Body of pancreas (tissue), 4 donors: ENCODE results near the gene LIMS1. TPM values are rescaled to one million over a fixed set of nuclear protein-coding genes. Genes with fewer than 3 reads are reported as not detected.

ENCODE experiments used
- ATAC-seq: fragments of 150-250 bp; one replicate; pipeline ENCODE4 v1.9.1; 2016
- DNase-seq, 4 donors: peaks; one replicate each; pipeline ENCODE4 v3.0.0-alpha.2; 2019
- H3K27ac ChIP-seq, 4 donors: fragments of 200-600 bp; sonication (generic); 1 replicate in 3 of 4; 2 replicates in 1 of 4; pipeline versions ENCODE4 v1.5.1 to v1.6.1; 2016 to 2019; ENCODE audit warnings: mild to moderate bottlenecking in 1 of 4, mixed read lengths in 1 of 4, moderate library complexity in 1 of 4
- H3K27me3 ChIP-seq, 2 donors: fragments of 200-600 bp; sonication (generic); one replicate each; pipeline ENCODE4 v1.6.0; 2016; ENCODE audit warnings: mild to moderate bottlenecking in 1 of 2
- H3K36me3 ChIP-seq, 2 donors: fragments of 200-600 bp; sonication (generic); replicated peaks in 1 of 2; 2 replicates each; pipeline ENCODE4 v1.5.1; 2016; ENCODE audit warnings: low read depth in 2 of 2; ENCODE audit not compliant: insufficient read depth in 1 of 2
- H3K4me1 ChIP-seq: fragments of 200-600 bp; sonication (generic); one replicate; pipeline ENCODE4 v1.6.0; 2016
- H3K4me3 ChIP-seq, 2 donors: fragments of 200-600 bp; sonication (generic); 1 replicate in 1 of 2; 2 replicates in 1 of 2; pipeline ENCODE4 v1.5.1; 2016 to 2019
- H3K9me3 ChIP-seq, 3 donors: fragments of 200-600 bp; sonication (generic); 1 replicate in 2 of 3; 2 replicates in 1 of 3; pipeline ENCODE4 v1.5.1; 2016
- CTCF ChIP-seq, 7 experiments: fragments of 450-650 bp in 4 of 7; fragments of 200-600 bp in 3 of 7; sonication (generic) in 3 of 7; IDR thresholded peaks; one replicate each; pipeline ENCODE4 v1.5.1; 2016 to 2019; ENCODE audit warnings: antibody characterized with exemption in 7 of 7
- POLR2A ChIP-seq, 3 donors: fragments of 450-650 bp; IDR thresholded peaks; one replicate each; pipeline ENCODE4 v1.6.1; 2016; ENCODE audit warnings: antibody characterized with exemption in 3 of 3, mild to moderate bottlenecking in 2 of 3
- WGBS, 2 donors: methylation state at CpG; one replicate each; pipeline ENCODE4 v1.1.5; 2017; 5-methylcytosine and 5-hydroxymethylcytosine counted together
- intact Hi-C: fragments of 100-400 bp; cut with DNase I; formaldehyde crosslinking; loops from one replicate; pipeline ENCODE4 v1.15.1; 2023
- total RNA-seq, 2 donors: library from RNA; depleted of rRNA; stranded (reverse); fragments of >200 nt; gene quantifications; one replicate each; pipeline ENCODE4 v1.1.0, GENCODE V29; 2016

LIMS1 gene
- total RNA-seq, 2 donors from 2014 or later: 19.1 to 28.3 TPM

DNA sequence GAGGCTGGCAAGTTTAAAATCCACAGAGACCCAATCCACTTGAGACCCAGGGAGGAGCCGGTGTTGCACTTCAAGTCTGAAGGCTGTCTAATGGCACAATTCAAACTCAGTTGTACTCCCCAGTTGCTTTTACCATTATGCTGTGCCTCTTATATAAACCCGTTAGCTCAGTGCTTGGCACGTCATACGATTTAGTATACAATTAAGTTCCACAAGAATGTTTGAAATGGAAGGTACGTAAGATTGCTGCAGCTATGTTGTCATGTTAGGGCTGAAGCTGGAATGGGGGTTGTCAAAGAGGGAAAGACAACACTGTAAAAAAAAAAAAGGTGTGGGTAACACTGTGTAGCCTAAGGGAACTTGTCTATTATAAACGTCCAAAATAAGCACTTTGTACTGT is 30.2 kb downstream of the LIMS1 start:
- ATAC-seq (no peak), DNase-seq (no peak)
- intact Hi-C loops: no loop called here
- no peak overlapping the region for H3K27ac ChIP-seq
- no peaks in the 10 kb centered on the region for H3K36me3 ChIP-seq
- H3K4me3 ChIP-seq: no peak overlapping the region
- no peaks in the 10 kb centered on the region for H3K9me3 ChIP-seq
- H3K4me1 ChIP-seq: peaks cover 32% of the 10 kb centered on the region
- TF ChIP-seq POLR2A (IDR thresholded peaks at IDR 0.05) (no peak), CTCF (IDR thresholded peaks at IDR 0.05) (no peak)
- H3K27me3 ChIP-seq: no peaks in the 10 kb centered on the region
- 46 to 59% methylated on average over 6 of the region's 6 CpGs for WGBS, 2 donors

DNA sequence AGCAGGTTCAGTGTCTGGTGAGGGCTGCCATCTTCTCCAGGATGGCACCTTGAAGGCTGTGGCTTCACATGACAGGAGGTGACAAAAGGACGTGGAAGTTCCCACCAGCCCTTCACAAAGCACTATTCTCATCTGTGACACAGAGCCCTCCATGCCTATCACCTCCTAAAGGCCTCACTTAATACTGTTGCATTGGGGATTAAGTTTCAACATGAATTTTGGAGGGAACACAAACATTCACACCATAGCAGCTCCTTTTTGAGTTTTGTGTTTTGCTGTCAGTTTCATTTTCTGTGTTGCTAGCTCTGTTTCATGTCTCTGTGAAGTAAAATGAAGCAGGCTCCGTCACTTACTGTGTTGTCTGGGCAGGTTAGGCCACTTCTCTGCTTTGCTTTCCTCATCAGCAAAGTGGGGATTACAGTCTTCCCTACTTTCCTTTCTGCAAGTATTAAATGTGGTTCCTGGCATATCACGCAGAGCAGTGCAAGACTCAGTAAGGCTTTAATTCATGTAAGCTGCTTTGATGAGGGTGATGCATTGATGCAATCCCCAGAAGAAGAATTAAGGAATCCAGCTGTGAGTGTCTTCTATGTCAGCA is 31.6 kb downstream of the LIMS1 start:
- TF ChIP-seq POLR2A (IDR thresholded peaks at IDR 0.05) (no peak), CTCF (IDR thresholded peaks at IDR 0.05) (no peak)
- H3K4me3 ChIP-seq: no peak overlapping the region
- intact Hi-C loops: no loop called here
- DNase-seq (no peak), ATAC-seq (no peak)
- peaks cover 26% of the 10 kb centered on the region for H3K4me1 ChIP-seq
- no peaks in the 10 kb centered on the region for H3K27me3 ChIP-seq
- H3K9me3 ChIP-seq: no peaks in the 10 kb centered on the region
- no peaks in the 10 kb centered on the region for H3K36me3 ChIP-seq
- no peak overlapping the region for H3K27ac ChIP-seq
- 88 to 89% methylated on average over 3 of the region's 3 CpGs for WGBS, 2 donors

DNA sequence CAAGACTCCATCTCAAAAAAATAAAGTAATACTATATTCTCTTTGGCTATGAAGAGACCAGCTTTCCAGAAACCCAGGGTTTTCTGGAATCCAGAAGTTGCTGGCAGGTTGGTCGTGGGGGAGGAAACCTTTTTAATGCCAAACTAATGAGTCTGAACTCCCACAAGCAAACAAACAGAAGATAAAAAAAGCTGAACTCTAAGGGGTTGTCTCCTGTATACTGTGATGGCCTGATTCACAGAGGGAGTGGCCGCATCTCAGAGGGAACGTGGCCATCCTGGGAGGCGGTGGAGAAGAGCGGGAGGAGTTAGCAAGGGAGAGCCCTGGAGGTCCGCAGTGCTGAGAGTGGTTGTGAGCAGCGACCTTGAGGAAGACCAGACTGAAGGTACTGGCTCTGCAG is 36.1 kb downstream of the LIMS1 start:
- Histone ChIP-seq H3K27ac (no peak overlapping the region), H3K4me3 (no peak overlapping the region), H3K27me3 (no peaks in the 10 kb centered on the region), H3K36me3 (no peaks in the 10 kb centered on the region), H3K4me1 (peaks cover 29% of the 10 kb centered on the region), H3K9me3 (no peaks in the 10 kb centered on the region)
- intact Hi-C loops: no loop called here
- whole genome bisulfite sequencing, 2 donors: 81 to 83% methylated on average over 7 of the region's 7 CpGs
- ATAC-seq: no peak
- DNase-seq: no peak
- TF ChIP-seq POLR2A (IDR thresholded peaks at IDR 0.05): no peak
- TF ChIP-seq CTCF (IDR thresholded peaks at IDR 0.05): no peak

DNA sequence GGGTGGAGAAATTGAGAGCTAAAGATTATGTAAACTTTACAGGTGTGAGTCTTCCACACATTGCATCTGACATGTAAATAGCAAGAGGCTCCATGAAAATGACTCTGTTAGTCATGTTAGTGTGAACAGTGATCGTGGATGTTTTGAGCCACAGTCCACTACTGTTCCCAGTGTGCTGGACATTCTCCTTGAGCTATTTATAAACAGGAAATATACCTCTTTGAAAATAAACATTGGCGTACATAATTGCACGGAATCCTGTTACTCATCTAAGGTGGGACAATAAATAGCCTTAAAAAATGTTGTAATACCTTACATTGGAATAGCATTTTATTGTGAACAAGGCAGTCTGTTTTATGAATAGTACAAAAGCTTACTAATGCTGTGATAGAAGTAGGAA is 37.0 kb downstream of the LIMS1 start:
- H3K36me3 ChIP-seq: no peaks in the 10 kb centered on the region
- no peaks in the 10 kb centered on the region for H3K27me3 ChIP-seq
- WGBS, 2 donors: 57 to 73% methylated on average over 3 of the region's 3 CpGs
- intact Hi-C loops: no loop called here
- ATAC-seq (no peak), DNase-seq (no peak)
- no peak overlapping the region for H3K4me3 ChIP-seq
- no peak for TF ChIP-seq CTCF (IDR thresholded peaks at IDR 0.05)
- TF ChIP-seq POLR2A (IDR thresholded peaks at IDR 0.05): no peak
- no peak overlapping the region for H3K27ac ChIP-seq
- H3K4me1 ChIP-seq: peaks cover 38% of the 10 kb centered on the region
- no peaks in the 10 kb centered on the region for H3K9me3 ChIP-seq

- 67 to 69% methylated on average over 3 of the region's 3 CpGs for WGBS, 2 donors
- intact Hi-C loops: no loop called here
- TF ChIP-seq CTCF (IDR thresholded peaks at IDR 0.05): no peak
- TF ChIP-seq POLR2A (IDR thresholded peaks at IDR 0.05): no peak
- H3K27ac ChIP-seq: no peak overlapping the region
- no peak overlapping the region for H3K4me3 ChIP-seq
- peak; percentile 58 for ATAC-seq
- H3K9me3 ChIP-seq: no peaks in the 10 kb centered on the region
- no peaks in the 10 kb centered on the region for H3K27me3 ChIP-seq
- DNase-seq: no peak
- no peaks in the 10 kb centered on the region for H3K36me3 ChIP-seq
- H3K4me1 ChIP-seq: peaks cover 43% of the 10 kb centered on the region
Observed at GRCh38 chr2:108573061-108573460, 38.8 kb downstream of the LIMS1 start.
